Trophoblast cell (in vitro differentiated cells and primary cell): ENCODE results near the gene GNAT2.

Source experiments
- DNase-seq, 2 donors: peaks; one replicate each; pipeline ENCODE4 v3.0.0-alpha.2; 2016
- H2AFZ ChIP-seq: 2 replicates; pipeline ENCODE4 v1.6.1; 2013; ENCODE audit warnings: low read length, moderate library complexity, mild to moderate bottlenecking; ENCODE audit not compliant: insufficient read depth, poor library complexity
- H2AK5ac ChIP-seq: 2 replicates; pipeline ENCODE4 v1.6.1; 2013; ENCODE audit warnings: mild to moderate bottlenecking, low read length
- H2BK120ac ChIP-seq: 2 replicates; pipeline ENCODE4 v1.6.1; 2013; ENCODE audit warnings: low read length, mild to moderate bottlenecking, moderate library complexity; ENCODE audit not compliant: insufficient read depth, poor library complexity
- H2BK12ac ChIP-seq: 2 replicates; pipeline ENCODE4 v1.6.1; 2013; ENCODE audit warnings: mild to moderate bottlenecking, low read length, moderate library complexity
- H2BK5ac ChIP-seq: 2 replicates; pipeline ENCODE4 v1.6.1; 2013; ENCODE audit warnings: low read length, low read depth, moderate library complexity, mild to moderate bottlenecking; ENCODE audit not compliant: poor library complexity
- H3K14ac ChIP-seq: 2 replicates; pipeline ENCODE4 v1.6.1; 2013; ENCODE audit warnings: mild to moderate bottlenecking, low read length
- H3K18ac ChIP-seq: 2 replicates; pipeline ENCODE4 v1.6.1; 2013; ENCODE audit warnings: mild to moderate bottlenecking, low read length
- H3K23ac ChIP-seq: 2 replicates; pipeline ENCODE4 v1.6.1; 2013; ENCODE audit warnings: low read length
- H3K27ac ChIP-seq: 2 replicates; pipeline ENCODE4 v1.5.1; 2013; ENCODE audit warnings: low read depth, mild to moderate bottlenecking, inconsistent platforms, low read length, moderate library complexity
- H3K27me3 ChIP-seq: 2 replicates; pipeline ENCODE4 v1.6.1; 2013; ENCODE audit warnings: inconsistent platforms, mild to moderate bottlenecking, low read length, moderate library complexity; ENCODE audit not compliant: insufficient read depth
- H3K36me3 ChIP-seq, 2 experiments: 1 replicate in 1 of 2; 2 replicates in 1 of 2; pipeline ENCODE4 v1.6.1; 2013; ENCODE audit warnings: low read length in 2 of 2, mild to moderate bottlenecking in 2 of 2, moderate library complexity in 1 of 2; ENCODE audit not compliant: insufficient read depth in 2 of 2, control insufficient read depth in 1 of 2
- H3K4ac ChIP-seq: 2 replicates; pipeline ENCODE4 v1.6.1; 2013; ENCODE audit warnings: low read depth, mild to moderate bottlenecking, low read length, moderate library complexity
- H3K4me1 ChIP-seq, 2 experiments: 1 replicate in 1 of 2; 2 replicates in 1 of 2; pipeline ENCODE4 v1.6.1; 2013; ENCODE audit warnings: low read length in 2 of 2, mild to moderate bottlenecking in 2 of 2, moderate library complexity in 1 of 2; ENCODE audit not compliant: insufficient read depth in 2 of 2, control insufficient read depth in 1 of 2
- H3K4me2 ChIP-seq: 2 replicates; pipeline ENCODE4 v1.6.1; 2013; ENCODE audit warnings: inconsistent platforms, mild to moderate bottlenecking, low read length, moderate library complexity
- H3K4me3 ChIP-seq: 2 replicates; pipeline ENCODE4 v1.5.1; 2013; ENCODE audit warnings: mild to moderate bottlenecking, low read depth, low read length, inconsistent platforms
- H3K79me1 ChIP-seq: one replicate; pipeline ENCODE4 v1.6.1; 2013; ENCODE audit warnings: low read length
- H3K79me2 ChIP-seq: 2 replicates; pipeline ENCODE4 v1.6.1; 2013; ENCODE audit warnings: low read length, mild to moderate bottlenecking; ENCODE audit not compliant: control insufficient read depth, insufficient read depth, poor library complexity
- H3K9ac ChIP-seq: 2 replicates; pipeline ENCODE4 v1.6.1; 2013; ENCODE audit warnings: mild to moderate bottlenecking, low read length
- H3K9me3 ChIP-seq: 2 replicates; pipeline ENCODE4 v1.6.1; 2013; ENCODE audit warnings: low read depth, mild to moderate bottlenecking, control low read depth, inconsistent platforms, low read length; ENCODE audit not compliant: insufficient read depth
- H4K12ac ChIP-seq: 2 replicates; pipeline ENCODE4 v1.6.1; 2013; ENCODE audit warnings: low read depth, mild to moderate bottlenecking, low read length, moderate library complexity
- H4K8ac ChIP-seq: 2 replicates; pipeline ENCODE4 v1.6.1; 2013; ENCODE audit warnings: low read depth, mild to moderate bottlenecking, low read length, moderate library complexity
- H4K91ac ChIP-seq: one replicate; pipeline ENCODE4 v1.6.1; 2013; ENCODE audit warnings: low read depth, mild to moderate bottlenecking, low read length, moderate library complexity
- whole genome bisulfite sequencing: extraction: QIAGEN DNeasy Blood & Tissue Kit; methylation state at CpG from one replicate; pipeline ENCODE4 v1.1.7; 2013; ENCODE audit warnings: missing lambda C conversion rate; ENCODE audit not compliant: insufficient read length, insufficient coverage; ENCODE audit errors: extremely low coverage; 5-methylcytosine and 5-hydroxymethylcytosine counted together

Gene GNAT2

GRCh38 chr1:109630898-109631512 is 11.6 kb upstream of the GNAT2 start:
- H2BK5ac ChIP-seq = no peak overlapping the region
- no peak overlapping the region for H4K8ac ChIP-seq
- WGBS = no CpG with 5 or more reads among the region's 14 CpGs
- no peak overlapping the region for H2AFZ ChIP-seq
- H3K9me3 ChIP-seq = no peaks in the 10 kb centered on the region
- H3K36me3 ChIP-seq = peaks cover 56 to 57% of the 10 kb centered on the region in 2 experiments
- H4K12ac ChIP-seq = no peak overlapping the region
- H3K14ac ChIP-seq = no peak overlapping the region
- no peak overlapping the region for H4K91ac ChIP-seq
- no peak overlapping the region for H3K23ac ChIP-seq
- DNase-seq = no peak
- H3K27me3 ChIP-seq = no peaks in the 10 kb centered on the region
- no peaks in the 10 kb centered on the region for H3K79me2 ChIP-seq
- H2AK5ac ChIP-seq = no peak overlapping the region
- no peak overlapping the region for H3K18ac ChIP-seq
- H3K9ac ChIP-seq = no peak overlapping the region
- H3K4me2 ChIP-seq = no peak overlapping the region
- no peaks in the 10 kb centered on the region for H3K79me1 ChIP-seq
- no peak overlapping the region for H2BK120ac ChIP-seq
- peaks cover 2% of the 10 kb centered on the region in 2 experiments for H3K4me1 ChIP-seq
- H3K27ac ChIP-seq = no peak overlapping the region
- no peak overlapping the region for H3K4ac ChIP-seq
- H3K4me3 ChIP-seq = no peak overlapping the region
- H2BK12ac ChIP-seq = no peak overlapping the region

- Histone ChIP-seq H3K27me3 (no peaks in the 10 kb centered on the region), H2AFZ (no peak overlapping the region), H3K14ac (no peak overlapping the region), H4K8ac (no peak overlapping the region), H3K23ac (no peak overlapping the region), H2AK5ac (no peak overlapping the region), H3K79me2 (no peaks in the 10 kb centered on the region), H3K18ac (no peak overlapping the region), H3K4me3 (no peak overlapping the region), H4K91ac (no peak overlapping the region), H3K4me2 (no peak overlapping the region), H3K9me3 (no peaks in the 10 kb centered on the region), H3K36me3 (peaks cover 58 to 61% of the 10 kb centered on the region in 2 experiments), H3K27ac (no peak overlapping the region), H2BK12ac (no peak overlapping the region), H3K9ac (no peak overlapping the region), H3K4ac (no peak overlapping the region), H3K4me1 (no peaks in the 10 kb centered on the region), H2BK120ac (no peak overlapping the region), H2BK5ac (no peak overlapping the region), H4K12ac (no peak overlapping the region), H3K79me1 (no peaks in the 10 kb centered on the region)
- no peak for DNase-seq
- no CpG with 5 or more reads among the region's 30 CpGs for WGBS
Observed at GRCh38 chr1:109630081-109630897, 10.9 kb upstream of the GNAT2 start.

- H3K4me1 ChIP-seq = no peaks in the 10 kb centered on the region
- peaks cover 58 to 62% of the 10 kb centered on the region in 2 experiments for H3K36me3 ChIP-seq
- no peak overlapping the region for H3K4me2 ChIP-seq
- no peak overlapping the region for H2BK120ac ChIP-seq
- H2AFZ ChIP-seq = no peak overlapping the region
- H4K12ac ChIP-seq = no peak overlapping the region
- H4K91ac ChIP-seq = no peak overlapping the region
- no peak overlapping the region for H2BK5ac ChIP-seq
- H3K27ac ChIP-seq = no peak overlapping the region
- no peaks in the 10 kb centered on the region for H3K9me3 ChIP-seq
- H3K9ac ChIP-seq = no peak overlapping the region
- no peak overlapping the region for H2BK12ac ChIP-seq
- H3K27me3 ChIP-seq = no peaks in the 10 kb centered on the region
- H3K18ac ChIP-seq = no peak overlapping the region
- no peaks in the 10 kb centered on the region for H3K79me1 ChIP-seq
- no peak overlapping the region for H3K4ac ChIP-seq
- DNase-seq = no peak
- WGBS = no CpG with 5 or more reads among the region's 10 CpGs
- H4K8ac ChIP-seq = no peak overlapping the region
- H3K79me2 ChIP-seq = no peaks in the 10 kb centered on the region
- no peak overlapping the region for H3K23ac ChIP-seq
- no peak overlapping the region for H3K4me3 ChIP-seq
- H3K14ac ChIP-seq = no peak overlapping the region
- H2AK5ac ChIP-seq = no peak overlapping the region
Observed at GRCh38 chr1:109629372-109630030, 10.1 kb upstream of the GNAT2 start.

GRCh38 chr1:109628540-109629321 is 9.3 kb upstream of the GNAT2 start:
- Histone ChIP-seq H2AFZ (no peak overlapping the region), H3K14ac (no peak overlapping the region), H3K27me3 (no peaks in the 10 kb centered on the region), H2BK12ac (no peak overlapping the region), H3K79me1 (no peaks in the 10 kb centered on the region), H3K9ac (no peak overlapping the region), H2AK5ac (no peak overlapping the region), H3K79me2 (no peaks in the 10 kb centered on the region), H2BK5ac (no peak overlapping the region), H2BK120ac (no peak overlapping the region), H3K9me3 (no peaks in the 10 kb centered on the region), H3K4me3 (no peak overlapping the region), H3K23ac (no peak overlapping the region), H4K8ac (no peak overlapping the region), H3K4ac (no peak overlapping the region), H4K91ac (no peak overlapping the region), H3K18ac (no peak overlapping the region), H3K4me2 (no peak overlapping the region), H3K27ac (no peak overlapping the region), H4K12ac (no peak overlapping the region), H3K4me1 (no peaks in the 10 kb centered on the region), H3K36me3 (peaks cover 58 to 62% of the 10 kb centered on the region in 2 experiments)
- peak; percentile 28 to 43 for DNase-seq
- no CpG with 5 or more reads among the region's 23 CpGs for WGBS
